Astrocyte (in vitro differentiated cells and primary cell): Measurements from ENCODE around the gene POLE.

Experiments
- EZH2 ChIP-seq: IDR thresholded peaks from 2 replicates; pipeline ENCODE4 v1.6.1; 2012; ENCODE audit warnings: mild to moderate bottlenecking, low read length, inconsistent platforms; ENCODE audit not compliant: insufficient read depth
- TF ChIP-seq, protein P1 (sequence below): IDR thresholded peaks from 2 replicates; pipeline ENCODE4 v1.5.1; 2011; ENCODE audit warnings: low read depth, mild to moderate bottlenecking, inconsistent platforms, low read length, moderate library complexity; ENCODE audit not compliant: insufficient read depth

DNA sequence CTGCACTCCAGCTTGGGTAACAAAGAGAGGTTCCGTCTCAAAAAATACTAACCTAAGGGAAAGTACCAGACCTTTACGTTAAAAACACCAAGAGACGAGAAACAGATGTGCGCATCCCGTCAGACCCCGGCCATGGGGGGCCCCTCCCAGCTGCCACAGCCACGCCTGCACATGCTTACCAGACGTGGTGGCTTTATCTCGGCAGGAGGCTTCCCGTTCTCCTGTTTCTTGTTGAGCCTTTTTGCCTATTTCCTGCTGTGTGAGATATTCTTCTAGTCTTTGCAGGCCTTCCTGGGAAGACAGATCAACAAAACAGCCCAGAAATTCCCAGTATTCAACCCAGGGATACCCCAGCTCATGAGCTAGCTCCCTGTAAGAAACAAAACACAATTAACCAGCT is 47.1 kb upstream of the POLE start:
- TF ChIP-seq, protein P1, sequence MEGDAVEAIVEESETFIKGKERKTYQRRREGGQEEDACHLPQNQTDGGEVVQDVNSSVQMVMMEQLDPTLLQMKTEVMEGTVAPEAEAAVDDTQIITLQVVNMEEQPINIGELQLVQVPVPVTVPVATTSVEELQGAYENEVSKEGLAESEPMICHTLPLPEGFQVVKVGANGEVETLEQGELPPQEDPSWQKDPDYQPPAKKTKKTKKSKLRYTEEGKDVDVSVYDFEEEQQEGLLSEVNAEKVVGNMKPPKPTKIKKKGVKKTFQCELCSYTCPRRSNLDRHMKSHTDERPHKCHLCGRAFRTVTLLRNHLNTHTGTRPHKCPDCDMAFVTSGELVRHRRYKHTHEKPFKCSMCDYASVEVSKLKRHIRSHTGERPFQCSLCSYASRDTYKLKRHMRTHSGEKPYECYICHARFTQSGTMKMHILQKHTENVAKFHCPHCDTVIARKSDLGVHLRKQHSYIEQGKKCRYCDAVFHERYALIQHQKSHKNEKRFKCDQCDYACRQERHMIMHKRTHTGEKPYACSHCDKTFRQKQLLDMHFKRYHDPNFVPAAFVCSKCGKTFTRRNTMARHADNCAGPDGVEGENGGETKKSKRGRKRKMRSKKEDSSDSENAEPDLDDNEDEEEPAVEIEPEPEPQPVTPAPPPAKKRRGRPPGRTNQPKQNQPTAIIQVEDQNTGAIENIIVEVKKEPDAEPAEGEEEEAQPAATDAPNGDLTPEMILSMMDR = no peak
- no peak for TF ChIP-seq EZH2
